Activated CD8-positive, alpha-beta memory T cell treated with anti-CD3 and anti-CD28 coated beads, Interleukin-2, amount 10 ng/mL, durations not matched to agents 7 days and 5 days (primary cell): ENCODE measurements around the gene RUBCN. TPM values are rescaled to one million over a fixed set of nuclear protein-coding genes. Genes with fewer than 3 reads are reported as not detected.
A peak's percentile ranks its signal among the peaks of the same experiment; 100 is the strongest.

ENCODE experiments used
- ATAC-seq: fragments of 150-1000 bp; cut with Tn5 transposase; one replicate; pipeline ENCODE4 v1.10.0; 2021; ENCODE audit warnings: moderate library complexity
- CTCF ChIA-PET: fragments of 350-600 bp; sonication (Branson Sonifier 250); formaldehyde crosslinking; loops from one replicate; lab custom pipeline; 2021; ENCODE audit warnings: antibody characterized with exemption; lab: Charles Lee
- DNase-seq: peaks from one replicate; pipeline ENCODE4 v3.0.0-alpha.2; 2020
- H3K27ac Mint-ChIP-seq: one replicate; pipeline ENCODE4 v1.8.0; 2021; ENCODE audit warnings: mild to moderate bottlenecking, mixed read lengths
- H3K27me3 Mint-ChIP-seq: one replicate; pipeline ENCODE4 v1.8.0; 2021; ENCODE audit warnings: mixed read lengths
- H3K36me3 Mint-ChIP-seq: one replicate; pipeline ENCODE4 v1.8.0; 2021; ENCODE audit warnings: mild to moderate bottlenecking, mixed read lengths
- H3K4me1 Mint-ChIP-seq: one replicate; pipeline ENCODE4 v1.8.0; 2021; ENCODE audit warnings: mixed read lengths
- H3K4me3 Mint-ChIP-seq: one replicate; pipeline ENCODE4 v1.8.0; 2021; ENCODE audit warnings: mild to moderate bottlenecking, moderate library complexity, mixed read lengths
- H3K9me3 Mint-ChIP-seq: one replicate; pipeline ENCODE4 v1.8.0; 2022; ENCODE audit warnings: low read depth, mixed read lengths
- total RNA-seq, 2 experiments: library from RNA; stranded (reverse); gene quantifications; one replicate each; pipeline ENCODE4 v1.2.3, GENCODE V29; 2021

The RUBCN gene
- total RNA-seq, result 10 to 100 TPM; 55.5 to 58.9 TPM

- peak; percentile 96 for DNase-seq
- H3K27me3 Mint-ChIP-seq, result no peaks in the 10 kb centered on the region
- CTCF ChIA-PET, result interaction anchor here (0.7 to 1.9 kb wide), 6 partner anchors 9 to 56 kb away, joined by 3 to 7 read pairs (median 4); partner anchors contain the start of gene FYTTD1
- H3K36me3 Mint-ChIP-seq, result peaks cover 9% of the 10 kb centered on the region
- peak within 1 kb of the TSS; percentile 94 for H3K27ac Mint-ChIP-seq
- peak; percentile 97 for ATAC-seq
- peaks cover 38% of the 10 kb centered on the region for H3K4me1 Mint-ChIP-seq
- no peaks in the 10 kb centered on the region for H3K9me3 Mint-ChIP-seq
- H3K4me3 Mint-ChIP-seq, result peak within 1 kb of the TSS; percentile 85
Observed at GRCh38 chr3:197736491-197737318, at the start of gene RUBCN. Gene RUBCN (minus strand): TSS chr3:197736904. CDS start chr3:197736719, 185 bp downstream.

- Mint-ChIP-seq H3K36me3 (peaks cover 19% of the 10 kb centered on the region), H3K9me3 (no peaks in the 10 kb centered on the region), H3K4me1 (peaks cover 2% of the 10 kb centered on the region), H3K4me3 (no peak overlapping the region), H3K27me3 (no peaks in the 10 kb centered on the region), H3K27ac (no peak overlapping the region)
- CTCF ChIA-PET, result interaction anchor here (1.1 to 2.1 kb wide), 3 partner anchors 10 to 48 kb away, joined by 3 to 5 read pairs (median 4); partner anchors contain the start of gene RUBCN
- DNase-seq (no peak), ATAC-seq (no peak)
Observed at GRCh38 chr3:197784019-197784585, 47.4 kb upstream of the RUBCN start.

GRCh38 chr3:197782230-197782629 lies 45.5 kb upstream of the RUBCN start:
- no peak for ATAC-seq
- H3K27ac Mint-ChIP-seq, result peak overlapping the region; percentile 42

GRCh38 chr3:197775317-197775716 lies 38.6 kb upstream of the RUBCN start:
- no peak for ATAC-seq
- peaks cover 44% of the 10 kb centered on the region for H3K36me3 Mint-ChIP-seq

More at GRCh38 chr3:197782230-197782629, 45.5 kb upstream of the RUBCN start:
- DNase-seq, result no peak
- Mint-ChIP-seq H3K27me3 (no peaks in the 10 kb centered on the region), H3K36me3 (peaks cover 30% of the 10 kb centered on the region), H3K4me1 (peaks cover 2% of the 10 kb centered on the region), H3K4me3 (no peak overlapping the region), H3K9me3 (no peaks in the 10 kb centered on the region)
- CTCF ChIA-PET, result interaction anchor here (1.3 to 2.1 kb wide), 2 partner anchors 10 kb away, joined by 4 to 5 read pairs; partner anchors contain the start of gene LRCH3

GRCh38 chr3:197761784-197762183 lies 25.1 kb upstream of the RUBCN start:
- Mint-ChIP-seq H3K9me3 (no peaks in the 10 kb centered on the region), H3K4me1 (no peaks in the 10 kb centered on the region), H3K27ac (no peak overlapping the region), H3K27me3 (no peaks in the 10 kb centered on the region), H3K4me3 (no peak overlapping the region), H3K36me3 (peaks cover 19% of the 10 kb centered on the region)
- no peak for DNase-seq
- CTCF ChIA-PET, result no interaction called here
- no peak for ATAC-seq

More at GRCh38 chr3:197775317-197775716, 38.6 kb upstream of the RUBCN start:
- no peak overlapping the region for H3K4me3 Mint-ChIP-seq
- no peaks in the 10 kb centered on the region for H3K27me3 Mint-ChIP-seq
- no peaks in the 10 kb centered on the region for H3K4me1 Mint-ChIP-seq
- CTCF ChIA-PET, result interaction anchor here (0.7 to 1.3 kb wide), 3 partner anchors 12 to 76 kb away, joined by 3 to 4 read pairs (median 3); no protein-coding TSS in a partner anchor
- H3K27ac Mint-ChIP-seq, result no peak overlapping the region
- no peak for DNase-seq
- no peaks in the 10 kb centered on the region for H3K9me3 Mint-ChIP-seq

- Mint-ChIP-seq H3K27ac (no peak overlapping the region), H3K4me3 (no peak overlapping the region), H3K36me3 (peaks cover 16% of the 10 kb centered on the region), H3K9me3 (no peaks in the 10 kb centered on the region), H3K4me1 (peaks cover 14% of the 10 kb centered on the region), H3K27me3 (no peaks in the 10 kb centered on the region)
- CTCF ChIA-PET, result no interaction called here
- ATAC-seq, result no peak
- no peak for DNase-seq
Observed at GRCh38 chr3:197758512-197758911, 21.8 kb upstream of the RUBCN start.

- Mint-ChIP-seq H3K9me3 (no peaks in the 10 kb centered on the region), H3K27me3 (no peaks in the 10 kb centered on the region), H3K27ac (no peak overlapping the region), H3K4me3 (no peak overlapping the region), H3K4me1 (peaks cover 28% of the 10 kb centered on the region), H3K36me3 (peaks cover 12% of the 10 kb centered on the region)
- ATAC-seq (no peak), DNase-seq (no peak)
- CTCF ChIA-PET, result no interaction called here
Observed at GRCh38 chr3:197756704-197757103, 20.0 kb upstream of the RUBCN start.

- ATAC-seq (no peak), DNase-seq (no peak)
- H3K4me1 Mint-ChIP-seq, result peaks cover 41% of the 10 kb centered on the region
- no peak overlapping the region for H3K27ac Mint-ChIP-seq
- peaks cover 13% of the 10 kb centered on the region for H3K36me3 Mint-ChIP-seq
- H3K4me3 Mint-ChIP-seq, result no peak overlapping the region
- peaks cover 3% of the 10 kb centered on the region for H3K27me3 Mint-ChIP-seq
- no peaks in the 10 kb centered on the region for H3K9me3 Mint-ChIP-seq
- CTCF ChIA-PET, result interaction anchor here (0.9 to 1.0 kb wide), 4 partner anchors 11 to 152 kb away, joined by 3 read pairs; no protein-coding TSS in a partner anchor
Observed at GRCh38 chr3:197753263-197753662, 16.6 kb upstream of the RUBCN start.

- H3K4me1 Mint-ChIP-seq, result peaks cover 41% of the 10 kb centered on the region
- peak overlapping the region; percentile 67 for H3K27ac Mint-ChIP-seq
- peaks cover 10% of the 10 kb centered on the region for H3K36me3 Mint-ChIP-seq
- DNase-seq, result no peak
- CTCF ChIA-PET, result interaction anchor here (1.8 kb wide), 1 partner anchor 18 kb away, joined by 4 read pairs; no protein-coding TSS in a partner anchor
- H3K4me3 Mint-ChIP-seq, result peak overlapping the region; percentile 70
- peaks cover 3% of the 10 kb centered on the region for H3K27me3 Mint-ChIP-seq
- ATAC-seq, result no peak
- no peaks in the 10 kb centered on the region for H3K9me3 Mint-ChIP-seq
Observed at GRCh38 chr3:197752107-197752506, 15.4 kb upstream of the RUBCN start.

GRCh38 chr3:197750858-197751737 lies 14.4 kb upstream of the RUBCN start:
- Mint-ChIP-seq H3K27ac (peak overlapping the region; percentile 90), H3K36me3 (peaks cover 4% of the 10 kb centered on the region), H3K4me3 (peak overlapping the region; percentile 96), H3K4me1 (peaks cover 38% of the 10 kb centered on the region), H3K9me3 (no peaks in the 10 kb centered on the region), H3K27me3 (peaks cover 3% of the 10 kb centered on the region)
- ATAC-seq, result no peak
- CTCF ChIA-PET, result interaction anchor here (0.6 to 1.8 kb wide), 5 partner anchors 14 to 40 kb away, joined by 3 to 7 read pairs (median 4); partner anchors contain the start of genes LRCH3 and RUBCN
- DNase-seq, result peak; percentile 59

GRCh38 chr3:197750396-197750831 lies 13.7 kb upstream of the RUBCN start:
- H3K27ac Mint-ChIP-seq, result peak overlapping the region; percentile 90
- peaks cover 1% of the 10 kb centered on the region for H3K36me3 Mint-ChIP-seq
- peak; percentile 82 for DNase-seq
- peak; percentile 59 for ATAC-seq
- peak overlapping the region; percentile 96 for H3K4me3 Mint-ChIP-seq
- CTCF ChIA-PET, result interaction anchor here (0.6 to 1.8 kb wide), 4 partner anchors 14 to 41 kb away, joined by 4 to 7 read pairs (median 4); partner anchors contain the start of genes LRCH3 and RUBCN
- peaks cover 3% of the 10 kb centered on the region for H3K27me3 Mint-ChIP-seq
- H3K4me1 Mint-ChIP-seq, result peaks cover 35% of the 10 kb centered on the region
- H3K9me3 Mint-ChIP-seq, result no peaks in the 10 kb centered on the region

GRCh38 chr3:197749601-197750395 lies 13.1 kb upstream of the RUBCN start, which contains the start of gene FYTTD1:
Gene FYTTD1 (plus strand): TSS chr3:197749883. CDS start chr3:197749972, 89 bp downstream.
- H3K9me3 Mint-ChIP-seq, result no peaks in the 10 kb centered on the region
- ATAC-seq (peak; percentile 87), DNase-seq (peak; percentile 87)
- H3K4me3 Mint-ChIP-seq, result peak within 1 kb of the TSS; percentile 96
- H3K36me3 Mint-ChIP-seq, result peaks cover 1% of the 10 kb centered on the region
- CTCF ChIA-PET, result interaction anchor here (0.7 to 1.8 kb wide), 6 partner anchors 14 to 193 kb away, joined by 3 to 8 read pairs (median 6); partner anchors contain the start of gene LRCH3
- H3K27ac Mint-ChIP-seq, result peak within 1 kb of the TSS; percentile 90
- H3K27me3 Mint-ChIP-seq, result peaks cover 3% of the 10 kb centered on the region
- H3K4me1 Mint-ChIP-seq, result peaks cover 32% of the 10 kb centered on the region
